GM19452 (cell line): ENCODE measurements around the gene MSI2.

Experiments
- ATAC-seq: cut with Tn5 transposase; IDR thresholded peaks from one replicate; pipeline ENCODE4 v1.9.1; 2021; ENCODE audit not compliant: unreplicated experiment

MSI2 gene

GRCh38 chr17:57245786-57246185 lies 10.5 kb upstream of the MSI2 start:
- no peak for ATAC-seq

- no peak for ATAC-seq
Observed at GRCh38 chr17:57246257-57246656, 10.1 kb upstream of the MSI2 start.

GRCh38 chr17:57247261-57247660 lies 9.1 kb upstream of the MSI2 start:
- no peak for ATAC-seq

- ATAC-seq = no peak
Observed at GRCh38 chr17:57247913-57248312, 8.4 kb upstream of the MSI2 start.

GRCh38 chr17:57249520-57249919 lies 6.8 kb upstream of the MSI2 start:
- no peak for ATAC-seq

- no peak for ATAC-seq
Observed at GRCh38 chr17:57251211-57251787, 5.0 kb upstream of the MSI2 start.

GRCh38 chr17:57253362-57254065 lies 2.8 kb upstream of the MSI2 start:
- no peak for ATAC-seq

GRCh38 chr17:57255182-57255775 lies 1.0 kb upstream of the MSI2 start:
- ATAC-seq = no peak

GRCh38 chr17:57256708-57257112 lies 387 bp downstream of the MSI2 start:
- ATAC-seq = peak; percentile 13

GRCh38 chr17:57257195-57257894 lies 1.0 kb downstream of the MSI2 start:
- no peak for ATAC-seq

GRCh38 chr17:57257895-57258851 lies 1.9 kb downstream of the MSI2 start:
- ATAC-seq = no peak

GRCh38 chr17:57259306-57259705 lies 3.0 kb downstream of the MSI2 start:
- ATAC-seq = no peak

GRCh38 chr17:57259817-57260216 lies 3.5 kb downstream of the MSI2 start:
- no peak for ATAC-seq

- ATAC-seq = no peak
Observed at GRCh38 chr17:57260325-57261083, 4.2 kb downstream of the MSI2 start.

GRCh38 chr17:57261084-57261461 lies 4.8 kb downstream of the MSI2 start:
- no peak for ATAC-seq

GRCh38 chr17:57262557-57262956 lies 6.2 kb downstream of the MSI2 start:
- ATAC-seq = no peak

GRCh38 chr17:57264250-57264649 lies 7.9 kb downstream of the MSI2 start:
- ATAC-seq = no peak

- no peak for ATAC-seq
Observed at GRCh38 chr17:57264776-57265175, 8.5 kb downstream of the MSI2 start.

- ATAC-seq = no peak
Observed at GRCh38 chr17:57266902-57267311, 10.6 kb downstream of the MSI2 start.

- ATAC-seq = no peak
Observed at GRCh38 chr17:57268181-57268580, 11.9 kb downstream of the MSI2 start.
